Non-pigmented ciliary epithelial cell (primary cell): ENCODE data around the gene FBXL5.

ENCODE experiments used
- DNase-seq: peaks from one replicate; pipeline ENCODE4 v3.0.0-alpha.2; 2010; ENCODE audit warnings: low read depth

Gene FBXL5

GRCh38 chr4:15655223-15656037, at the start of gene FBXL5:
Gene FBXL5 (minus strand): TSS chr4:15655357. CDS start chr4:15655287, 70 bp downstream.
- DNase-seq = no peak

GRCh38 chr4:15704129-15704528, 49.0 kb upstream of the FBXL5 start:
- no peak for DNase-seq

GRCh38 chr4:15703439-15703838, 48.3 kb upstream of the FBXL5 start:
- no peak for DNase-seq

GRCh38 chr4:15702941-15703403, 47.8 kb upstream of the FBXL5 start, which contains the start of gene BST1:
Gene BST1 (plus strand): TSS chr4:15703065. CDS start chr4:15703145, 80 bp downstream.
- no peak for DNase-seq

GRCh38 chr4:15696866-15697265, 41.7 kb upstream of the FBXL5 start:
- no peak for DNase-seq

GRCh38 chr4:15695729-15696128, 40.6 kb upstream of the FBXL5 start:
- no peak for DNase-seq

GRCh38 chr4:15695240-15695699, 40.1 kb upstream of the FBXL5 start:
- DNase-seq = peak; percentile 96

- DNase-seq = no peak
Measured at GRCh38 chr4:15694431-15694830, 39.3 kb upstream of the FBXL5 start.

- no peak for DNase-seq
Measured at GRCh38 chr4:15692602-15693001, 37.4 kb upstream of the FBXL5 start.

- no peak for DNase-seq
Measured at GRCh38 chr4:15691346-15692135, 36.4 kb upstream of the FBXL5 start.

- peak; percentile 89 for DNase-seq
Measured at GRCh38 chr4:15690020-15690809, 35.1 kb upstream of the FBXL5 start.

GRCh38 chr4:15689540-15689939, 34.4 kb upstream of the FBXL5 start:
- DNase-seq = no peak

GRCh38 chr4:15688051-15688450, 32.9 kb upstream of the FBXL5 start:
- DNase-seq = no peak

- DNase-seq = no peak
Measured at GRCh38 chr4:15684498-15684897, 29.3 kb upstream of the FBXL5 start.

GRCh38 chr4:15683143-15683495, 28.0 kb upstream of the FBXL5 start:
- DNase-seq = no peak

- DNase-seq = no peak
Measured at GRCh38 chr4:15682242-15683142, 27.3 kb upstream of the FBXL5 start.

GRCh38 chr4:15681372-15682241, 26.4 kb upstream of the FBXL5 start, which contains the start of gene FAM200B:
Gene FAM200B (plus strand): TSS chr4:15681827. CDS start chr4:15686978, 5,151 bp downstream.
- DNase-seq = peak; percentile 83

GRCh38 chr4:15681067-15681371, 25.9 kb upstream of the FBXL5 start:
- no peak for DNase-seq

- no peak for DNase-seq
Measured at GRCh38 chr4:15677507-15677988, 22.4 kb upstream of the FBXL5 start.

GRCh38 chr4:15676899-15677298, 21.7 kb upstream of the FBXL5 start:
- no peak for DNase-seq
